Lower leg skin (tissue), 4 donors: ENCODE data around the gene ANKFN1. TPM values are rescaled to one million over a fixed set of nuclear protein-coding genes. Genes with fewer than 3 reads are reported as not detected.

ENCODE experiments used
- DNase-seq, 2 donors: peaks; one replicate each; pipeline ENCODE4 v3.0.0-alpha.2; 2019; ENCODE audit warnings: low spot score in 2 of 2
- H3K4me3 ChIP-seq: fragments of 200-600 bp; sonication (generic); 2 replicates; pipeline ENCODE4 v1.5.1; 2017; ENCODE audit warnings: mild to moderate bottlenecking, low read depth; ENCODE audit not compliant: poor library complexity, severe bottlenecking
- POLR2A ChIP-seq, 2 donors: fragments of 450-650 bp; IDR thresholded peaks; one replicate each; pipeline ENCODE4 v1.6.1; 2016 to 2017; ENCODE audit warnings: antibody characterized with exemption in 2 of 2, mild to moderate bottlenecking in 1 of 2, moderate library complexity in 1 of 2
- WGBS, 2 donors: methylation state at CpG; one replicate each; pipeline ENCODE4 v1.1.5; 2018; 5-methylcytosine and 5-hydroxymethylcytosine counted together
- intact Hi-C: fragments of 100-400 bp; cut with DNase I; formaldehyde crosslinking; loops from one replicate; pipeline ENCODE4 v1.15.0; 2023; ENCODE audit warnings: low total_unique reads
- total RNA-seq, 4 donors: library from RNA; depleted of rRNA; stranded (reverse); fragments of >200 nt; gene quantifications; one replicate each; pipeline ENCODE4 v1.1.0, GENCODE V29; 2016
- TF ChIP-seq, protein P1 (sequence below), 3 donors: fragments of 450-650 bp; IDR thresholded peaks; one replicate each; pipeline ENCODE4 v1.5.1; 2016; ENCODE audit warnings: antibody characterized with exemption in 3 of 3, mild to moderate bottlenecking in 3 of 3, moderate library complexity in 2 of 3

Gene ANKFN1, protein sequence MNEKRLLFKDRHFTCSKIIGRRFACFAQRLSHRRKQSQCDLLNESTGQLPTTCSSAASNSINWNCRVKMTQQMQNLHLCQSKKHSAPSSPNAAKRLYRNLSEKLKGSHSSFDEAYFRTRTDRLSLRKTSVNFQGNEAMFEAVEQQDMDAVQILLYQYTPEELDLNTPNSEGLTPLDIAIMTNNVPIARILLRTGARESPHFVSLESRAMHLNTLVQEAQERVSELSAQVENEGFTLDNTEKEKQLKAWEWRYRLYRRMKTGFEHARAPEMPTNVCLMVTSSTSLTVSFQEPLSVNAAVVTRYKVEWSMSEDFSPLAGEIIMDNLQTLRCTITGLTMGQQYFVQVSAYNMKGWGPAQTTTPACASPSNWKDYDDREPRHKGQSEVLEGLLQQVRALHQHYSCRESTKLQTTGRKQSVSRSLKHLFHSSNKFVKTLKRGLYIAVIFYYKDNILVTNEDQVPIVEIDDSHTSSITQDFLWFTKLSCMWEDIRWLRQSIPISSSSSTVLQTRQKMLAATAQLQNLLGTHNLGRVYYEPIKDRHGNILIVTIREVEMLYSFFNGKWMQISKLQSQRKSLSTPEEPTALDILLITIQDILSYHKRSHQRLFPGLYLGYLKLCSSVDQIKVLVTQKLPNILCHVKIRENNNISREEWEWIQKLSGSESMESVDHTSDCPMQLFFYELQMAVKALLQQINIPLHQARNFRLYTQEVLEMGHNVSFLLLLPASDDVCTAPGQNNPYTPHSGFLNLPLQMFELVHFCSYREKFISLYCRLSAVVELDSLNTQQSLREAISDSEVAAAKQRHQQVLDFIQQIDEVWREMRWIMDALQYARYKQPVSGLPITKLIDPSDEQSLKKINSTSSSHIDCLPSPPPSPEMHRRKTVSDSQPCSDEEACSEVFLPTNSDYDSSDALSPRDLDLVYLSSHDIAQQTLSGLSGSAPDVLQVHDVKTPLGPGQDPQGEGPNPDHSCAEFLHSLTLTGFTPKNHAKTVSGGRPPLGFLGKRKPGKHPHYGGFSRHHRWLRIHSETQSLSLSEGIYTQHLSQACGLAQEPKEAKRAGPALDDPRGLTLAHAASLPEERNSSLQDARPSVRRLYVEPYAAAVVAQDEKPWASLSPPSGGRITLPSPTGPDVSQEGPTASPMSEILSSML
- 1 to 10 TPM; 1.1 to 3.1 (median 1.4) TPM for total RNA-seq

- WGBS, 2 donors: 77 to 80% methylated on average over 11 of the region's 11 CpGs
- TF ChIP-seq, protein P1, sequence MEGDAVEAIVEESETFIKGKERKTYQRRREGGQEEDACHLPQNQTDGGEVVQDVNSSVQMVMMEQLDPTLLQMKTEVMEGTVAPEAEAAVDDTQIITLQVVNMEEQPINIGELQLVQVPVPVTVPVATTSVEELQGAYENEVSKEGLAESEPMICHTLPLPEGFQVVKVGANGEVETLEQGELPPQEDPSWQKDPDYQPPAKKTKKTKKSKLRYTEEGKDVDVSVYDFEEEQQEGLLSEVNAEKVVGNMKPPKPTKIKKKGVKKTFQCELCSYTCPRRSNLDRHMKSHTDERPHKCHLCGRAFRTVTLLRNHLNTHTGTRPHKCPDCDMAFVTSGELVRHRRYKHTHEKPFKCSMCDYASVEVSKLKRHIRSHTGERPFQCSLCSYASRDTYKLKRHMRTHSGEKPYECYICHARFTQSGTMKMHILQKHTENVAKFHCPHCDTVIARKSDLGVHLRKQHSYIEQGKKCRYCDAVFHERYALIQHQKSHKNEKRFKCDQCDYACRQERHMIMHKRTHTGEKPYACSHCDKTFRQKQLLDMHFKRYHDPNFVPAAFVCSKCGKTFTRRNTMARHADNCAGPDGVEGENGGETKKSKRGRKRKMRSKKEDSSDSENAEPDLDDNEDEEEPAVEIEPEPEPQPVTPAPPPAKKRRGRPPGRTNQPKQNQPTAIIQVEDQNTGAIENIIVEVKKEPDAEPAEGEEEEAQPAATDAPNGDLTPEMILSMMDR (IDR thresholded peaks at IDR 0.05): no peak
- no peak for TF ChIP-seq POLR2A (IDR thresholded peaks at IDR 0.05)
- intact Hi-C loops: no loop called here
- no peak for DNase-seq
- no peak within 1 kb of the TSS for H3K4me3 ChIP-seq
These were observed at the start of gene ANKFN1 for GRCh38 chr17:56152874-56153602. Gene ANKFN1 (plus strand): TSS chr17:56153475. CDS start chr17:56212668, 59,193 bp downstream.

- no peak overlapping the region for H3K4me3 ChIP-seq
- no peak for TF ChIP-seq POLR2A (IDR thresholded peaks at IDR 0.05)
- TF ChIP-seq, protein P1 (IDR thresholded peaks at IDR 0.05): no peak
- intact Hi-C loops: no loop called here
- 82 to 90% methylated on average over 2 of the region's 2 CpGs for WGBS, 2 donors
- DNase-seq: no peak
These were observed 44.4 kb upstream of the ANKFN1 start for GRCh38 chr17:56108811-56109284.

GRCh38 chr17:56109836-56110235, 43.4 kb upstream of the ANKFN1 start:
- no peak for DNase-seq

GRCh38 chr17:56110463-56111135, 42.7 kb upstream of the ANKFN1 start:
- DNase-seq: no peak
- WGBS, 2 donors: 85 to 88% methylated on average over 4 of the region's 4 CpGs
- TF ChIP-seq POLR2A (IDR thresholded peaks at IDR 0.05): no peak
- TF ChIP-seq, protein P1 (IDR thresholded peaks at IDR 0.05): no peak
- intact Hi-C loops: no loop called here
- H3K4me3 ChIP-seq: no peak overlapping the region

More at GRCh38 chr17:56109836-56110235, 43.4 kb upstream of the ANKFN1 start:
- H3K4me3 ChIP-seq: no peak overlapping the region
- WGBS, 2 donors: 69 to 81% methylated on average over 3 of the region's 3 CpGs
- intact Hi-C loops: no loop called here
- TF ChIP-seq POLR2A (IDR thresholded peaks at IDR 0.05): no peak
- TF ChIP-seq, protein P1 (IDR thresholded peaks at IDR 0.05): no peak
